Natural killer cell (primary cell): ENCODE measurements around the gene YWHAB. TPM values are rescaled to one million over a fixed set of nuclear protein-coding genes. Genes with fewer than 3 reads are reported as not detected.

Source experiments
- total RNA-seq, 4 donors: library from RNA; stranded (reverse); fragments of 120-200 nt in 1 of 4; gene quantifications; one replicate each; pipeline versions ENCODE4 v1.2.3 to v1.2.4, GENCODE V29; 2013 to 2022

Gene YWHAB
- total RNA-seq, 3 donors from 2014 or later (not counting 1 experiment from before 2014, with no cell fraction given) = 137 to 199 (median 179) TPM

Other genes starting within 250 kb of the YWHAB start
- gene ADA, start 234.0 kb upstream of the YWHAB start, total RNA-seq = 10 to 100 TPM; 71.7 to 94.2 (median 73.9) TPM
- not detected for gene CCN5, start 170.3 kb upstream of the YWHAB start, total RNA-seq
- gene KCNK15, start 139.8 kb upstream of the YWHAB start, total RNA-seq = not detected
- gene RIMS4, start 75.2 kb upstream of the YWHAB start, total RNA-seq = not detected
- 10 to 100 TPM; 31.7 to 64.9 (median 48.1) TPM for gene PABPC1L, start 24.4 kb downstream of the YWHAB start, total RNA-seq
- 1 to 10 TPM; 8.5 to 9.2 (median 8.8) TPM for gene TOMM34, start 74.7 kb downstream of the YWHAB start, total RNA-seq
- gene STK4, start 80.8 kb downstream of the YWHAB start, total RNA-seq = 100 to 1,000 TPM; 351 to 394 (median 366) TPM
- not detected for gene KCNS1, start 215.4 kb downstream of the YWHAB start, total RNA-seq
- gene WFDC5, start 229.5 kb downstream of the YWHAB start, total RNA-seq = not detected
- not detected for gene WFDC12, start 238.8 kb downstream of the YWHAB start, total RNA-seq